Left cardiac atrium (tissue), 4 donors: ENCODE data around the gene ARHGEF12. TPM values are rescaled to one million over a fixed set of nuclear protein-coding genes. Genes with fewer than 3 reads are reported as not detected.

Experiments
- ATAC-seq, 2 donors: fragments of 200-7000 bp; cut with Tn5 transposase; one replicate each; pipeline ENCODE4 v1.9.1; 2020; ENCODE audit warnings: mild to moderate bottlenecking in 2 of 2, moderate library complexity in 2 of 2
- DNase-seq: peaks from one replicate; pipeline ENCODE4 v3.0.0-alpha.2; 2020
- intact Hi-C, 2 donors: fragments of 100-400 bp; cut with DNase I; formaldehyde crosslinking; loops; one replicate each; pipeline versions ENCODE4 v1.14.1 to v1.15.1; 2022 to 2023
- total RNA-seq, 2 donors: library from RNA; stranded (reverse); fragmentation: NEBNext Ultra II Directional; extraction: Animal tissue kit (Norgen Biotek cat#: 25700); gene quantifications; one replicate each; pipeline ENCODE4 v1.2.1, GENCODE V29; 2021
- donor health status: DM: no; HTN: yes; CAD: no.
- donor health status: DM: no; HTN: yes; CAD: no; lungs with severe emphysema.
- donor health status: DM: yes; HTN: yes; CAD: no.
- donor health status: Dilated cardiomyopathy.

Gene ARHGEF12
- total RNA-seq, 2 donors from 2014 or later, result 76.4 to 92.3 TPM

DNA sequence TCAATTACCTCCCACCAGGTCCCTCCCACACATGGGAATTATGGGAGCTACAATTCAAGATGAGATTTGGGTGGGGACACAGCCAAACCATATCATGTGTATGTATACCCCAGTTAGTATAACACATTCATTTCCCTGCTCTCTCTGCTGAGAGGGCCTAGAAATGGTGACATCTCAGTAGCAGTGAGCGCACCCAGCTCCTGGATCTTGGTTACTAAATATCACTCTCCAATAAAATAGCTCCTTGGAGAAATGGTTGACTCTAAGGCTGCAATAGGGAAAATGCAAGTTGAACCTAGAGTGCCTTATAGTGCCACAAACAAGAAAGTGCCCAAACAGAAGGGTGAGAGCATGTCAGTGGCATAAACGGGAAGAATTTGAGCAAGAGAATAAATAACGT, 59.6 kb downstream of the ARHGEF12 start:
- ATAC-seq, result no peak
- intact Hi-C loops, result loop anchor here in 1 of 2 donors (10.0 kb wide), 1 partner anchor 51 kb away; no protein-coding TSS in a partner anchor
- no peak for DNase-seq

DNA sequence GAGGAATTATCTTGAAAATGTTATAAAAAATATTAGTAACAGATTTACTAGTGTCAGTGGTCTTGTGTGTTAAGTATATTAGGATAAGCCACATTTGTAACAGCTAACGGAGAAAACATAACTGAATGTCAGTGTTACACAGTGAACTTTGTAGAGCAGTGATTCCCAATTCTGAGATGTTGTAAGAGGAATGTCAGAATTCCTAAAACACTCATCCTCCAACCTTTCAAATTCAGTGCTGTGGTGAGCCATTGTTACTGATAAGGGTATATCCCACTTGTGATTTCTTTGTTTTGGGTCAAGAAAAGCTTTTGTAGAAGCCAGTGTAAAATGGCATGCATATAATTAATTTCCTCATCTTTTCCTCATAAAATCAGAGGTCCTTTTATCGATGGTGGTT, 61.9 kb downstream of the ARHGEF12 start:
- intact Hi-C loops, result loop anchor here in 1 of 2 donors (10.0 kb wide), 1 partner anchor 53 kb away; no protein-coding TSS in a partner anchor
- ATAC-seq (peak in 1 of 2 donors; percentile 59), DNase-seq (no peak)

DNA sequence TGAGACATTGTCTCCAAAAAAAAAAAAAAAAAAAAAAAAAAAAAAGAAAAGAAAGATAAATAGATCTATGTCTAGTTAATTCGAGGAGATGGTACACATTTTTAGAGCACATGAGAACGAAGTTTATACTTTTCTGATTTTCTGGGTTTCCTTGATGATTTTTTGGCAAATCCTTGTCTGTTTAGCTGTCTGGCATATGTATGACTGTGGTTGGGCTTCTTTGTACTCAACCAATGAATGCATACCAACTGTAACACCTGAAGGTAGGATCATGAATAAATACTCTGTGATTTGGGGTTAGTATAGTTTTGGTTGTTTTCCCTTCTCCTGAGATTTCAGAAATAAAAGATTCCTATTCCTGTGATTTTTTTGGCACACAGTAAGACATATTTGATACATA, 63.1 kb downstream of the ARHGEF12 start:
- intact Hi-C loops, result loop anchor here in 1 of 2 donors (10.0 kb wide), 1 partner anchor 55 kb away; no protein-coding TSS in a partner anchor
- peak in 1 of 2 donors; percentile 52 for ATAC-seq
- DNase-seq, result no peak

DNA sequence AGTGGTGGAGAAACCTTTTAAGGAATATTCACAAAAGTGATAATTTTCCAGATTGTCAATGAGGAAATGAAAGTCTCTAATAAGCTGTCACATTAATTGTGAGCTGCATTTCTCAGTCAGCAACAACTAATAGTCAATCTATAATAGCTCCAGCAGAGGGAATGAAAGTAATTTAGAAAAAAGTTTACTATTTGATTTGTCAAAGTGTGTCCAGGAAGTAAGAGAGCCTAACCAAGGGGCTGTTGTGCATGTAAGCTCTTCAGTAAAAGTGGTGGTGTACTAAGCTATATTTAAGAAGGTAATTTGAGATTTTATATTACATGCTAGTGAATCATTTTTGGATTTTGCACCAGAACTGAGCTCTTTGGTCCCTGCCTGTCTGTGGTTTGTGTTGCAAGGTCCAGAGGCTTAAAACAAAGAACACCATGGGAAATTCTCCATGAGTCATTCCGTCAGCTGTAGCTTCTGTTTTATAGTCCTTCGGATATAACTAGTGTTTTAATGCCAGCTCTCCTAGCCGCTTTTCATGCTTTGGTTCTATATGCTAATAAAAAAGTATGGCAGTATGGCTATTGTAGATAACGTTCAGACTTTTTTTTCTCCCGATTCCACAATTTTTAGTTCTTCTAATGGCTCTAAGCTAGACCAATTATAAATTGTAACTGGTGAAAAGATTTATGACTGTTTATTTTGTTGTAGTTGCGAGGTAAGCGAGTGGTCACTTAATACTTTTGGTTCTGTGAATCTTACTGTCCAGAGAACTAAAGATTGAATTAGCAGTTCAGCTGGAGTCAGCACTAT, 64.6 kb downstream of the ARHGEF12 start:
- intact Hi-C loops, result no loop called here
- DNase-seq (no peak), ATAC-seq (peak; percentile 82 to 90)

DNA sequence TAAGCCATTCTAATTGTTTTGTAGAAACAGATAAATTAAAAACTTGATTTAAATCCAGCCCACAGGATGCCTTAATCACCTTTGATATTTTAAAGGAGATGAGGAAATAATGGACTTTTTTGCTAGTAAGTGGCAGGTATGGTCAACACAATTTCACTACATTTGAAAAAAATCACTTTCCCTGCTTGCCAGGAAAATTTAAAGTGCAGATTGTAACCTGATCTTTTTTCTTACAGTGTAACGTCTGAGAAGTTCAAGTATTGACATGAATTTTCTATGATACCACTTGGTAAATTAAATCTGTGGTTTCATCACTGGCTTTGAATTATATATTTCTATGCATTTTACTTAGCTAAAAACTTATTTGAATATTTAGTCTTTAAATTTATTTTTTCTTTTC, 65.3 kb downstream of the ARHGEF12 start:
- DNase-seq (no peak), ATAC-seq (no peak)
- intact Hi-C loops, result no loop called here

DNA sequence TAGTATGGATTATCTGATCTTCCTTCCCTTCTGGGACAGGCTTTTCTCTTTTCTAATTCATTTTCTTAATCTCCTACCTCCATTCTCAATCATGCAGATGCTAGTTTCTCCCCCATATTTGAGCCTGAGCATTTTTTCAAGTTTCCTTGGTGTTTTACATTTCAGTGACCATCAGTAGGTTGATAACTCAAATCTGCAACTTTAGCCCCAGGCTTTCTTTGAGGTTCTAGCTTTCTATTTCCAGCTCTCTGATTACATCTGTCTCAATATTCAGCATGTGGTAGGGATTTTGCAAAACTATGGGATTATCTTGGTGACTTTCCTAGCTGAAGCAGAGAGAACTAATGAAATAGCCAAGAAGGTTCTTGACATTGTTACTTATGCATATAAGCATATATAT, 67.8 kb downstream of the ARHGEF12 start:
- ATAC-seq (no peak), DNase-seq (no peak)
- intact Hi-C loops, result no loop called here

DNA sequence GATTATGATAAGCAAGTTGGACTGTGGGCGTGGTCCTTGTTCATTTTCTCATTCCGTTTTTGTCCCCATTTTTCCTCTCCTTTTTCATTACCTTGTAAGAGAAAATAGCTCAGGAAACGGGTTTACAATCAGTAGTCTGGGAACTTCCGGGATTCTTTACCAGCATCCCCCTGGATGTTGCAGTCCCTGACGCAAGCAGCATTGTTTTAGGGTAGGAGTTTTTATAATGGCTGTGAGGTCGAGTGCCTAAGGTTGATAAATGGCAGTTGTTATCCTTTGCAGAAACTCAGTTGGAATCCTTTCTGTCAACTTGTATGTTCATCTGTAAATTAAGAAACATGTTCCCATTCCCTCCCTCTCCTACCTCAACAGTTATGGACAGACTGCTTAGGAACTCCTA, 68.3 kb downstream of the ARHGEF12 start:
- intact Hi-C loops, result no loop called here
- no peak for ATAC-seq

DNA sequence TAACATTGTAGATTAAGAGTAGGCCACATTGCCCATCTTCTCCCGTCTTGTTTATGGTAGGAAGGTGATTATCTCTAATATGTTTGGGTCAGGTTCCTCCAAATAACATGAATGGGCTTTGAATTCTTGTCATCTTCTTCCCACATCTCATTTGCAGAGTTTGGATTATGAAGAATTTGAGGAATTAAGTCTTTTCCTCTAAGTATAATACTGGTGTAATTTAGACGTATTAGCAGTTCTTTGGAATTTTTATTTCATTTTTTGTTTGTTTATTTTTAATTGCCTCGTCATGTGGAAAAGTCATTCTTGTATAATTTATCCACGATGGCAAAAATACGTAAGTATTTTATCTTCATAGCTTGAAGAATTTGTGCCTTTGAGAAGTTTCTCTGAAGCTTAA, 73.4 kb downstream of the ARHGEF12 start:
- ATAC-seq, result no peak
- intact Hi-C loops, result no loop called here
- no peak for DNase-seq

More for the DNA sequence above, 68.3 kb downstream of the ARHGEF12 start:
- no peak for DNase-seq

DNA sequence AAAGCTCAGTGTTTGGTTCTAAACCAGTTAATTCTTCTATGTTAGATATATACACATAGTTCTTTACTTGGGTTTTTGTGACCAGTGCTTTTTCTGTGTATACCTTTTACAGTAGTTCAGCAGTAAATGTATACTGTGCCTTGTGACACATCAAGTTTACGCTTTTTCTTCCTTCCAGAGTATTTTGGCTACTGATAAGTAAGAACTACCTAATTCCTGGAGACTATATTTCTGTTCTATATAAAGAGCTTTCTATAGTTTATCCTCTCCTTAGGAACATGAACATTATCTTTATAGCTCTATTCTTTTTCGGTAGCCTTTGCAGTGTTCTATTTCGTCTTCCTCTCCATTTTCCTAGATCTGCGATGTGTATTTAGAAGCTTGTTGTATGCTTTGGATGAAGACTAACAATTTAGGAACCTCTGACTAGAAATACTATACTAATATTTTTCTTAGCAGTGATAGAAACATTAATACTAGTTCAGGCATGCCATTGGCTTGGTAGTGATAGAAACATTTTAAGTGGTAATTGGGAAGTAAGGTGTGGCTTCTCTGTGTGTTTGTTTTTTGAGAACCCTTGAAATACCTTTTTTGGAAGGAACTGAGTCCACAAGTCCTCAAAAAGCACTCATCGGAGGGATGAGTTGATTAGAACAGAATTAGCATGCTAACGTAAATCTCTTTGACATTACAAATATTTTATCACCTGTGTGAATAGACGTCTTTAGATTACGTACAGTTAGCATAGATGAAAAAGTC, 74.6 kb downstream of the ARHGEF12 start:
- DNase-seq (no peak), ATAC-seq (no peak)
- intact Hi-C loops, result no loop called here

DNA sequence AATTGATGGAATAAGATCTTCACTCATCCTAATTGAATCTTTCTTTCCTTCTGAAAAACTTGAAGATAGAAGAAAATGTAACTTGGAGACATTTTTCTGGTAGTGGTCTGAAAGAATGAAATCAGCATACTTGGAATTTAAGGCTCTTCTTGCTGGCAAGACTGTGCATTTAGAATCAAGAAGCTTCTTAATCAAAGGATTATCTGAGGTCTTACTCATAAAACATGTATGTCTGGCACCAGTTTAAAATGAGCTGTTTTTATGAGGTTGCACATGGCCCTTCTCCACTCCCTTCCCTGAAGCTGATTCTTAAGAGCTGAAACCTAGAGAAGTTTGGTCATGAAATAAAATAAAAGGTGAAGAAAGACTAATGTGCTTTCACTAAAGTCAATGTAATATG, 77.3 kb downstream of the ARHGEF12 start:
- intact Hi-C loops, result no loop called here
- DNase-seq (no peak), ATAC-seq (peak in 1 of 2 donors; percentile 73)

DNA sequence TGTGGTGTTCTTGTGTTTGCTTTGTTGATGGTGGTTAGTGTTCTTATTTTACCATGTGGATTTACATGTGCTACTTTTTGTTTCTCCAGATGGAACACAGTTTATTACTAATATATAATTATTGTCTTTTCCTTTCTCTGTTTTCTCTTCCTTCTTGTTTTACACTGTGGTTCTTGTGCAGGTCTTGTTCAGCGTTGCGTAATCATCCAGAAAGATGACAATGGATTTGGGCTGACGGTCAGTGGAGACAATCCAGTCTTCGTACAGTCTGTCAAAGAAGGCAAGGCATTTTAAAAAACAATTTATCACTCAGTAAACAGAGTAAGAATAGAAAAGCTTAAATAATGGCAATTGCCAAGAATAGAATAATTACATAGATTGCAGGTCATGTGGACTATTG, 84.4 kb downstream of the ARHGEF12 start:
- intact Hi-C loops, result loop anchor here in 1 of 2 donors (10.0 kb wide), 1 partner anchor 86 kb away; the partner anchor contains the start of gene ARHGEF12
- ATAC-seq (no peak), DNase-seq (no peak)

DNA sequence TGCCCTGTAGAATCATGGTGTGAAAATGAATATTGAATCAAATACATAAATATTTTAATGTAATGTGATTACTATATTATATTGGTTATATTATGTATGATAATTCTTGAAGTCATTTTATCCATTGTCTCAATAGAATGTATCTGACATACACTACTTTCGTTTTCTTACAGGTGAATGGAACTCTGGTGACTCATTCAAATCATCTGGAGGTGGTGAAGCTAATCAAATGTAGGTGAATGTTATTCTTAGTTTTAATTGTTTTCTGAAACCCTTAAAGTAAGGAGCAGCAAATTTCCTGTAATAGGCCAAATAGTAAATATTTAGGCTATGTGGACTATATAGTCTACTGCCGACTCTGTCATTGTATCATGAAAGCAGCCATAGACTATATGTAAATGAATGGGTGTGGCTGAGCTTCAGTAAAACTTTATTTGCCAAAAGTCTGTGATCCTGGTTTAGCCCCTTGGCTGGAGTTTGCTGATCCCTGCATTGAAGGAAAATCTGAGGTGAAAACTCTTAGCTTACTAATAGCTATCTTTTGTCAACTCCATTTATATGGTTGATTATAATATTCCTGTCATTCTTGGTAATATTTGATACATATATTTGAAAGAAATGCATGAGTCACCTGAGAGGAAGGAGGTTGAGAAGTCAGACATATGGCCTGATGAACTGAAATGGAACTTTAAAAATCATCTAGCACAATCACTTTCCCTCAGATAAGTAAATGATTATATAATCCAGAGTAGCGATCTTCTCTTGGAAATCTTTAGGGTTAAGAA, 88.2 kb downstream of the ARHGEF12 start:
- intact Hi-C loops, result loop anchor here in 1 of 2 donors (10.0 kb wide), 1 partner anchor 90 kb away; the partner anchor contains the start of gene ARHGEF12
- DNase-seq (no peak), ATAC-seq (no peak)

DNA sequence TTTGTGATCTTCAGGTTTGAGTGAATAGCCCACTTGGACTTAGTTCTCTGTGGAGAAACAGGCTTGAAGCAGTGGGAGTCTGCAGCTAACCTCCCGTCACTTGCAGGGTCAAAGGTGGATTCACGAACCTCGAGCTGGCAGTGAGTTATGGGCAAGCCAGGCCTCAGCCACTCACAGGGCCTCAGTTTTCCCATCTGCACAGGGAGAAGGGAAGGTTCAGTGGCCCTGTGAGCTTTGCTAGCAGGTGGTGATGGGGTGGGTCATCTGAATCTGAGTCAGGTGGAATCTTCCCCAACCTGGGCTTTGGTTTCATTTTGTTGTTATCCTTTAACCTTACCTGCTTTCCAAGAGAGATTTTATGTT, 88.7 kb downstream of the ARHGEF12 start:
- DNase-seq, result no peak
- intact Hi-C loops, result loop anchor here in 1 of 2 donors (10.0 kb wide), 1 partner anchor 90 kb away; the partner anchor contains the start of gene ARHGEF12
- no peak for ATAC-seq

DNA sequence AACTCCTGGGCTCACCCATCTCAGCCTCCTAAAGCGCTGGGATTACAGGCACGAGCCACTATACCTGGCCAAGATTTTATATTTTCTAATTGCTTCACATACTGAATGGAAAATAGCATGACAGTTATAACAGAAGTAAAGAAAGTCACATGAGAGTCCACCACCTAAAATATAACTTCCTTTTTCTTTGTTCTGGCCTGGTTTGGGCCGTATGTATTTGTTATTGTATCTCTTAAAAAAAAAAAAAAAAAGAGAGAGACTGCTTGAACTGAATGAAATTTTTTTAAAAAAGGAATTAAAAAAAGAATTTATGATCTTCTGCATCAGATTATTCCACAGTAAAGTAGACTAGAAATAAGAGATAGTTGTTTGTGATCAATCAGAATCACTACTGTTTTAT, 89.3 kb downstream of the ARHGEF12 start:
- no peak for ATAC-seq
- DNase-seq, result no peak

DNA sequence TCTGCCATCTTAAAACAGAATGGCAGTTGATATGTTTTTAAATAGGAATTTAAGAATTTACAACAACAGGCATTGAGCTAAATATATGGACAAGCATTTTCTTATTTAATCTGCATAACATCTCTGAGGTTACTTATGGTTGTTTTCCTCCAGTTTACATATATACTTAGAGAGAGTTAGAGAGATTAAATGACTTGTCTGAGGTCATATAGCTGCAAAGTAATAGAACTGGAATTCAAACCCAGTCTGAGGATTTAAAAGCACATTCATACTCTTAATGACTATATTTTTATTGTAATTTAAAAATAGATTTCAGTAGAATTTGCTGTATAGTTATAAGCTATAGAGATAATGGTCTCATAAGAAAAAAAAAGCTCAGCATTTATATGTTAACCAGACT, 93.9 kb downstream of the ARHGEF12 start:
- ATAC-seq, result no peak
- DNase-seq, result no peak
- intact Hi-C loops, result loop anchor here in 1 of 2 donors (5.0 kb wide), 1 partner anchor 93 kb away; the partner anchor contains the start of gene ARHGEF12

More for the DNA sequence above, 89.3 kb downstream of the ARHGEF12 start:
- intact Hi-C loops, result loop anchor here in 1 of 2 donors (10.0 kb wide), 1 partner anchor 91 kb away; the partner anchor contains the start of gene ARHGEF12

DNA sequence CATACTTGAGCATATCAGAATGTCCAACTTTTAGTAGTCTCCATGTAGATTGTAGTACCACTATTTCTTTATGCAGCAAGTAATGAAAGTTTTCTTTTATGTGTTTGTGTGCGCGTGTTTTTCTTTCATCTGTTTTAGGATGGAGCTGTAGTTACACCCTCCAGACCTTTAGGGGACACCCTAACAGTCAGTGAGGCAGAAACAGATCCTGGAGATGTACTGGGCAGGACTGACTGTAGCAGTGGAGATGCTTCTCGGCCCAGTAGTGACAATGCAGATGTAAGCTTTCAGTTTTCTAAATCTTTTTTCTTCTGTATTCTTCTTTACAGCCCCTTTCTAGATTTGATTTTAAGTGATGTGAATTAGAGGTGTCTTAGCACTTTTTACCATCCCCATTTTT, 95.4 kb downstream of the ARHGEF12 start:
- ATAC-seq, result peak; percentile 75
- intact Hi-C loops, result loop anchor here in 1 of 2 donors (5.0 kb wide), 1 partner anchor 94 kb away; the partner anchor contains the start of gene ARHGEF12
- DNase-seq, result no peak

DNA sequence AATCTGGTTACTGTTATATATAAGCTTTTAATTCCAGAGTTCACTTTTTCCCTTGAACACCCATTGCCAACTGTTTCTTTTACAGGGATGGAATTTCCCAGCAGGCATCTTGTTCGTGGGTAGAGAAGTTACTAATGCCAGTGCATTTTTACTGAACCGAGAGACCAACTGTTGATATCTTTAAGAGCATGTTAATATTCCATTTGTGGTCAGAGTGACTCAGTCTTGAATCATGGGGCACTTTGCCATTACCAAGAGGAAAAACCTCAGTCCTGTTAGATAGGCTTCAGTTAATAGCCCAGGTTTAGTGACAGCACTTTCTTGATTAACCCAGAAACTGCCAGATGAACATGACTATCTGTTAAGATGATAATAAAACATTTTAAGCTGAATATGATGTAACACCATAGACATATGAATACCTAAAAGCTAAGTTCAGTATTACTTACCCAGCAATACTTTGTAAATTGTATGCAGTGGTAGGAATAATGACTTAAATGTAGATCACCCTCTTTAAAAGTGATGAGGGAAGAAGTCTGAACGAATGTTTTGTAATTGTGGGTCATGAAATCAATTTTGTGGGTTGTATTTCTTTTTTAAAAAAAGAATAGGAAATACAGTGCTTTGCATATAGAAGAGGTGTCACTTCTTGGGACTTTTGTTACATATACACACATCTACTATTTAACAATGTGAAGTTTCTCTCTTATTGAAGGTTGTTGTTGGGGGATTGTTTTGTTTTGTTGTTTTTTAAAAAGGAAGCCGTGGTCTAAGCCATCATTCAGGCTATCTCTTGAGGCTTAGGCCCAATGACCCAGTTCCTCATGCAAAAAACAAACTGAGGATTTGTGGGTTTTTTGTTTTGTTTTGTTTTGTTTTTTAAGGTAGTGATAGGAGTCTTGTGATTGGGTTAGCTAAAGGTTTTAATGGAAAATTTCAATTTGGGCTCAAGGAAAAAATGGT, 96.1 kb downstream of the ARHGEF12 start:
- intact Hi-C loops, result loop anchor here in 1 of 2 donors (5.0 kb wide), 1 partner anchor 95 kb away; the partner anchor contains the start of gene ARHGEF12
- DNase-seq, result peak; percentile 33

DNA sequence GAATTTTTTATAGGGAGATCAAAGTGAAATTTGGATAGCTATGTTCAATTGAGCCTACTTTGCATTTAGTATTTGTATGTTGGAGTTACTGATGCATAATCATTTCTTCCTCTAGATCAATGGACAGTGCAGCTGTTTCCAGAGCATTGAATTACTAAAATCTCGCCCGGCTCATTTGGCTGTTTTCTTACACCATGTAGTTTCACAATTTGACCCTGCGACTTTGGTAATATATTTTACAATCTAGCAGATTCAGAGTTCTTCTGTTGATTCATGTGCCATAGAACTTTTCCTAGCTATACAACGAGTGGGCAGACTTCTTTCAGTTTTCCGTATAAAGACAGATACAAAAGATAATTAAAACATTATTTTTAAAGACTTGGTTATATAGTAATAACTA, 105.4 kb downstream of the ARHGEF12 start:
- intact Hi-C loops, result no loop called here
- ATAC-seq (no peak), DNase-seq (no peak)

More for the DNA sequence above, 96.1 kb downstream of the ARHGEF12 start:
- ATAC-seq, result peak; percentile 94 to 98
